Hematopoietic multipotent progenitor cell treated with erythropoietin and hydrocortisone succinate and interleukin-3 and kit ligand, for 8 days (in vitro differentiated cells): ENCODE results near the gene BARX1.

ENCODE experiments used
- DNase-seq: peaks from one replicate; pipeline ENCODE4 v3.0.0-alpha.2; 2015

The BARX1 gene

DNA sequence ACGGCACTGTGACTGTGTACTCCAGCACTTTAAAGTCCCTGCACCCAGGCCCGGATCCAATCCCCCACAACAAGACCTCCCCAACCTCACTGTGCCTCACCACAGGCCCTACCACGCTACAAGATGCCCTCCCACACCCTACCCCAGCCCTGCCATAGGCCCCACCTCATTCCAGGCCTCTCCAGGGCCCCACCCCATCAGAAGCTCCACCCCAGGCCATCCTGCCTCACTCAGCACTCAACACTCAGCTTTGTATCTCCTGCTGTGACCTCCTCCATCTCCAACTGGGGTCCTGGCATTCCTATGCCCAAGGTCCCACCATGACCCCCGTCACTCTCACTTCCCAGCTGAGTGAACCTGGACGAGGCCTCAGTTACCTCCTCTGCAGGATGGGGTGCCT, 38.8 kb downstream of the BARX1 start:
- DNase-seq: no peak

DNA sequence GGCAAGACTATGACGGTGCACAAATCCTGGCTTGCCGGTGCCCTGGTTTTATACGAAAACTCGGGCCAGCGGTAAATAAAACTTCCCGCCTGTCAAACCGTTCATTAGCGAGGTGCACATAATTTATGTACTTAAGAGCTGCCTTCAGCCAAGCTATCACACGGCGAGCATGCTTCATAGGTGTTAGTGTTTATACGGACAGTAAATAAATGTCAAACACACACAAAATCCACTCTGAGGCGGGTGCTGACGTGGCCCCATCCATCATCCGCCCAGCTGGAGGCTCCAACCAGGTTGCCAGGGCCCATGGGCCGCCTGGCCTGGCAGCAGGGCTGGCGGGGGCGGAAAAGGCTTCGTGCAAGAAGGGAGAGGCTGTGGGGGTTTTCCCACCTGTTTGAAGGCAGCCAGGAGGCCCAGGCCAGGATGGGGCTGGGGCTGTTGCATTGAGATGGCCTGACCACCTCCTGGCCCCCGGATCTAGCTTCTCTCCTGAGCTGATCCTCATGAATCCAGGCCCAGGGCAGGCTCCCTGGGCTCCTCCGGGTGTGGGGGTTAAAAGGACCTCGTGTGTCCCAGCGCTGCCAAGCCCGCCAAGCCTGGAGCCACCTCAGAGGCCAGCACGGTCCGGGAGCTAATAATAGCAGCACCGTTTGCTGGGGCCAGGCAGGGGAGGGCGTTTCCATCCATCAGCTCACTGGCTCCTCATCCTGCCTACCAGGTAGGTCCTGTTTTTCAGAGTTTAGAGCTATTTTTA, 43.2 kb downstream of the BARX1 start:
- DNase-seq: no peak

DNA sequence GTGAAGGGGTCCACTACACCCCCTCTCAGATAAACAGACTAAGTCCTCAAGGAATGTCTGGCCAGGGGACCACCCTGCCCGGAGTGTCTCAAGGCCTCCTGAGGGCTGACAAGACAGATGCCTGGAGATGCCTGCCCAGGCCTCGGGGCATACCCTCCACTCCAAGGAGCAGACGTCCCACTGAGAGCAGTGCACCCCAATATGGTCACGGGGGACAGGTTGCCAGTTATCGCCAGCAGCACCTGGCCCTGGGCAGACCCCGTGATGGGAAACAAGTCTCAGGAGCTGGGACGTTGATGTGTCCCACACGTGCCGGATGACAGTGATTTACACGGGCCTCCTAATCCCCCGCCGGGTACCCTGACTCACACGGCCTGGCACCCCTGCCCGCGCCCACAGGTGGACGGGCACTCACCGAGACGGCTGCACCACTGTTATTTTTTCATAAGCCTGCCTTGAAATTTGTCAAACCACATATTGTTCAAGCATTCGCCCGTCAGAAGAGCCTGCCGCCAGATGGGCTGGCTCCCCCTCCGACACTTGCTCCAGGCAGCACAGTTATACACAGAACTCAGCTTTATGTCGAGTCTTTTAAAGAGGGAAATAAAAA, 43.9 kb downstream of the BARX1 start:
- DNase-seq: no peak

DNA sequence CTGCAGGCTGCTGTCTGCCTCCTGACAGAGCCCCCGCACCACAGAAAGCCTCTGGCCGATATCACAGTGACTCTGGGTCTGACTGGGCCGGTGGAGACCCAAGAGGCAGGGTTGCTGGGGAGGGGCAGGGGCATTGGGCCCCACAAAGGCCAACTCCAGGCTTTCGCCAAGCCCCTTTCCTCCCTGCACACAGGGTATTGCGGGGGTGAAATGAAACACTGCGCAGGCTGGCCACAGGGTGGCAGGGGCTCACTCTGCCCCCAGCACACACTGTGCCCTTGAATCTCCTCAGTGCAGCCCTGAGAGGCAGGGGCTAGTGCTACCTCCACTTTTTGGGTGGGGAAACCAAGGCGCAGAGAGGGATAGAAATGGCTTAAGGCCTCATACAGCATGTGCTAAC, 44.6 kb downstream of the BARX1 start:
- no peak for DNase-seq

DNA sequence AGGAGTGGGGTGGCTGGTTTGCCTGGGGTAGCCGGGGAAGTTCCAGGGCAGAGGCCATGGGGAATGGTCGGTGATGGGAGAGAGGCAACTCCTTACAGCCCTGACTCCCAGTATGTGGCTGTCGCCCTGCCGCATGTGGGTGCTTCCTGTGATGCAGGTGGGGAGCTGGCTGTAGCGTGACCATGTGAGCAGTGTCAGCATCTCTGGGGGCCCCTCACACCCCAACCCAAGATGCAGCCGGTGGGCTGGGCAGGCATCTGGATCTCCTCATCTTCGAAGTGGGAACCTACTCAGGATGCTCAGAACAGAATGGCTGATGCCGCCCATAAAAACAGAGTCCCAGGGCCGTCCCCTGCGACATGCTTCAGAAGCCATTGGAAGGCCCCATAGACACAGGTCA, 45.0 kb downstream of the BARX1 start:
- DNase-seq: no peak

DNA sequence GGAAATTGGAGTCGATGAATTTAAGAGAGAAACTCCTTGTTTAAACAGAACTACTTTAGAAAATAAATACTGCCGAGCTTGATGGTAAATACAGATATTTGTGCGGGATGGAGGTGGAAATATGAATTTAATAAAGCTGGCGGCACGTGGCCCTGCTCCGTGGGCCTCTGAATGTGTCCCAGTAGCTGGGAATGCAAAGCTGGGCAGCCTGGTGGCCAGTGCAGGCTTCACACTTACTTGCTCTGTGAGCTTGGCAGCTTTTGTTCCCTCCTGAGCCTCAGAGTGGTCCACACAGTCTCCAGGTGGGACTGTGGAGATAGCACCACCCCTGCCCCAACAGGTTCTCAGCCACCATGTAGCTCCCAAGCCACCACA, 45.9 kb downstream of the BARX1 start:
- DNase-seq: no peak

DNA sequence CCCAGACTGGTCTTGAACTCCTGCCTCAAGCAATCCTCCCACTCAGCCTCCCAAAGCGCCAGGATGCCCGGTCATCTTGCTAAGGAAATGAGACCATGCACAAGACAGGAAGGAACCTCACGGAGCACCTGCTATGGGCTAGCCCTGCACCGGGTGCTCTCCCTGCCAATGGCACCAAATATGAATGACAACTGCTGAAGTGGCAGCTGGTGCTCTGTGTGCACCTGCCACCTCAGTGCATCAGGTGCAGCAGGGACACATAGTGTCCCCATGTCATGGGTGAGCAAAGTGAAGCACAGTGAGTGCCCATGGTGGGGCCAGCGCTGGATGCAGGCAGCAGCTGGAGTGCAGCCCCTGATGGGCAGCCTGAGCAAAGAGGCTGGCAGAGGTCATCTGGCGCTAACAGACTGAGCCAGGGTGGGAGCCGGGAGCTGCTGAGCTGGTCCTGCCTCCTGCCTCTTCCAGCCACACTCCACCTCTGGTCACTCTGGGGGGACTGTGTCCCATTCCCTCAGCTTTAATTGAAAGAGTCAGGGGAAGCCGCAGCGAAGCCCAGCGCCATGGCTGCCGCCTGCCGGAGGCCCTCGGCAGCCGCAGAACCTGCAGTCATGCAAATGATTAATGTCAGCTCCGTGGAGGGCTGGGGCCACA, 46.4 kb downstream of the BARX1 start:
- no peak for DNase-seq

DNA sequence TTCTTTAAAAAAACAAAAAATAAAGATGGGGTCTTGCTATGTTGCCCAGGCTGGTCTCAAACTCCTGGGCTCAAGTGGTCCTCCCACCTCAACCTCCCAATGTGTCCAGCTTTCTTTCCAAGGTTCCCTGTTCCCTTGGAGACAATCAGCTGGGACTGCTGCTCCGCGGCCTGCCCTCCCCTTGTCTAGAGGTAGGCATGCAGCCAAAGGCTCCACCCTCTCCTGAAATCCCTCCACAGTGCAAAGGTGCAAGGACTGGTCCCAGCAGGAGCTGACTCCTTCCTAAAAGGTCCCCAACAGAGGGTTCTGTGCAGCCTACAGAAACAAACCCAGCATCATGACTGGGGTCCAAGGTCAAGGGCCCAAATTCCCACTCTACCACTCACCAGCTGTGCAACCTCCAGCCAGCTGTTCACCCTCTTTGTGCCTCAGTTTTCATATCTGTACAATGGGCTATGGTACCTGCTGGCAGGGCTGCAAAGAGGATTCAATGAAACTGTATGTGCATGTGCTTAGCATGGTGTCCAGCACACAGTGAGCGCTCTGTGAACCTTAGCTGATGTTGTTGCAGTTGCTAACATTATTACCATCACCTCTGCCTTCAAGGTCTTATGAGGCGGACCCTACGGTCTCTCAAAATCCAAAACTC, 47.5 kb downstream of the BARX1 start:
- no peak for DNase-seq

DNA sequence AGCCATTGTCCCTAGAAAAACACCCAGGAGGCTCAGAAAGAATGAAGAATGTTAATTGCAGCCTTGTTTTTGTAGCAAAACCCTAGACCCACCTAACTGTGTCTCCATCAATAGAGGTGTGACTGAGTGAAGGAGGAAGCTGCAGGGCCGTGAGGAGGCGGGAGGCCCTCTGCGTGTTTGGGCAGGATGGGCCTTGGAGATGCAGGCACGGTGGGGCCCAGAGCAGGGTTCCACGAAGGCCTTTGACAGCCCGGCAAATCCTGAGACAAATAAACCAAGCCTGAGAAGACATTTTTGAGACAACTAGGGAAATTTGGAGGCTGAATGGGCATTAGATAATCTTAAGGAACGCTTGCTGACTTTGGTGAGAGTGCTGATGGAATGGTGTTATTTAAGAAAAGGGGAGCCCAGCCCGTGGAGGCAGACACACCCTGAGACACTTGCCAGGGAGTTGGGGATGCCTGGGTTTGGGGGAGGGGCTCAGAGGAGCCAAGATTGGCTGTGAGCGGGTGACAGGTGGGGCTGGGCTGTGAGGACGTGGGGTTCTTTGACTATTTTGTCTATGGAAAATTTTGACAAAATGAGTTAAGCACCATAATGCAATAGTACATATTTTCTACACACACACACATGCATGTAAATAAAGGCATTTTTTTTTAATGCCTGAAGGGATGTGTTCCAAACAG, 48.8 kb downstream of the BARX1 start:
- no peak for DNase-seq

DNA sequence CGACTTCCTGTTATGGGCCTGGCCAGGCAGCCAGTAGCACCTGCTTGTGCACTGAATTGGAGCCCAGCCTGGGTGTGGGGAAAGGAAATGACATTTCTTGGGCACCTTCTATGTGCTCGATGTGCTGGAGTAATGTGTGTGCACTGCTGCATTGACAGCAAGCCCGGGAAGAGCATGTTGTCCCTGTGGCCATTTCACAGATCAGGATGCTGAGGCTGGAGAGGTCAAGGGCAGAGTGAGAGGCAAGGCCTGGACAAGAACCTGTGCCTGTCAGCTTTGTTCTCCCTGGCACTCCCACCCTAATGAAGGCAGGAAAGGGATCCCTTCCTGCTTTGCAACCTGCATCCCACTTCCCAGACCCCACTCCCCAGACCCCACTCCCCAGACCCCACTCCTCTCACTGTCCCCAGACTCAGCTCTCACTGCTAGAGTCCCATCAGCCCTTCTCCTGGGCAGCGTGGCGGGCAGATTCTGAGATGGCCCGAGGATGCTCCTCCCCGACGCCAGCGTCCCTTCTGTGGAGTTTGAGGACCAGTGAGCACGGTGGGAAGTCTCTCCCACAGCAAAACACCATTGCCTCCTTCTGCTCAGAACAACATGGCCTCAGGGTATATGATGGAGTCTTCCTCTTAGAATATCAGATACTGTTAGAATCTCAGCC, 49.6 kb downstream of the BARX1 start:
- DNase-seq: no peak

DNA sequence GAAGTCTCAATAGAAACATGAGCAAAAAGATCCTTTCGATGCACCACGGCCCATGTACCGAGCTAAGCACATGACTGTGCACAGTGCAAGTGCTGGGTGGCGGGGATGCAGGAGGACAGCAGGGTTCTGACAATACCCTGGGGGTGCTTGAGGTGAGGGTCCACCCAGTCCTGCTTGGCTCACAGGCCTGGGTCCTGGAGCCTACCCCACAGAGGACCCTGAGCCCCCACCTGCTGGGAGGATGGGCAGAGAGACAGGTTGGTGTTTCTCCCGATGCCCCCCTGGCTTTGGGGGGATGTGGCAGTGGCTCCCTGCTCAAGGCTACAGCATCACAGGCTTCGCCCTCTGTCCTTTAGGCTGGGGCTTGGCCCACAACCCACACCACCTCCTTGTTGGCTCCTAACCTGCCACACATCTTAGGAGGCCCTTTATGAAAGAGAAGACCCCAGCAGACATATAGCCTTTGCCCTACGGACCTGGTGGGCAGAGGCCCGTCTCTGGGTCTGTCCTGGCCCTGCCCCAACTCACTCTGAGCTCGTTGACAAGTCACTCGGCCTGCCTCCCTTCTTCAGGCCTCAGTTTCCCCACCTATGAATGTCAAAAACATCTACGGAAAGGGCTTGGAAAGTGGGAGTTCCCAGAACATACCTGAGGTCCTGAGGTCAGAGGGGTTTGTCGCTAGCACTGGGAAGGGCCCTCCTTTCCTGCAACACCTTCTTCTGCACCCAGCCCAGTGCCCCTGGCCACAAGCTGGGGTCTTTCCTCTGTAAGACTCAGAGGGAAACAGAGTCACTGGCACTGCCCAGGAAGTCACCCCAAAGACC, 50.3 kb downstream of the BARX1 start:
- DNase-seq: no peak

DNA sequence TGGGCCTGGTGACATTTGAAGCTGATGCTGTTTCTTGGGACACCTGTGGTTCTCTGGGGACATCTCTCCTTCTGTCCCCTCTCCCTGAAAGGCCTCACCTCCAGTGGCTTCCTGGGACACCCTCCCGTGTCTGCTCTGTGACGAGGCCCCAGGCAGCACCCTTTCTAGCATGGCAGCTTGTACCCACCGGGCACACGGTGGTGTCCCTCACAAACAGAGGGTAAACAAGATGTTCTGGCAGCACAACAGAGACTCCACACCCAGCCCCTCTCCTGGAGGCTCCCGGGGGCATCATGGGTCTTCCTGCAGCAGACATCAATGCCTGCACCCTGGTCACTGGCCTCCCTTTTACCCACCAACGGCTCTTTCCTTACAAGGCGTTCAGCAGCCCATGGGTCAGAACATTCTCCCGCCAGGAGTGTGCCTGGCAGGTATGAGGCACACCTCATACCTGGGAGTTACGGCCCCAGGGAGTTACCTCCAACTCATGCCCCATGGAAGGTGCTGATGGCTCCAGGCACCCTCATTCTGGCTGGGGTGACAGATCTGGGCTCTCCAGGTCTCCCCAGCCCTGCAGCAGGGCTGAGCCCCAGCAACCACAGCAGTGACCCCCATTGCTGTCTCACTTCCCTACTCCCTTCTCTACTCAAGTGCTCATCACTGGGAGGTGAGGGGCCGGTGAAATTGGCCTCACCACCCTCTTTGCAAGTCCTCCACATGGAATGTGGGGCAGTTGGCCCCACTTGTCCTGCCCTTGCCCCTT, 51.1 kb downstream of the BARX1 start:
- no peak for DNase-seq

DNA sequence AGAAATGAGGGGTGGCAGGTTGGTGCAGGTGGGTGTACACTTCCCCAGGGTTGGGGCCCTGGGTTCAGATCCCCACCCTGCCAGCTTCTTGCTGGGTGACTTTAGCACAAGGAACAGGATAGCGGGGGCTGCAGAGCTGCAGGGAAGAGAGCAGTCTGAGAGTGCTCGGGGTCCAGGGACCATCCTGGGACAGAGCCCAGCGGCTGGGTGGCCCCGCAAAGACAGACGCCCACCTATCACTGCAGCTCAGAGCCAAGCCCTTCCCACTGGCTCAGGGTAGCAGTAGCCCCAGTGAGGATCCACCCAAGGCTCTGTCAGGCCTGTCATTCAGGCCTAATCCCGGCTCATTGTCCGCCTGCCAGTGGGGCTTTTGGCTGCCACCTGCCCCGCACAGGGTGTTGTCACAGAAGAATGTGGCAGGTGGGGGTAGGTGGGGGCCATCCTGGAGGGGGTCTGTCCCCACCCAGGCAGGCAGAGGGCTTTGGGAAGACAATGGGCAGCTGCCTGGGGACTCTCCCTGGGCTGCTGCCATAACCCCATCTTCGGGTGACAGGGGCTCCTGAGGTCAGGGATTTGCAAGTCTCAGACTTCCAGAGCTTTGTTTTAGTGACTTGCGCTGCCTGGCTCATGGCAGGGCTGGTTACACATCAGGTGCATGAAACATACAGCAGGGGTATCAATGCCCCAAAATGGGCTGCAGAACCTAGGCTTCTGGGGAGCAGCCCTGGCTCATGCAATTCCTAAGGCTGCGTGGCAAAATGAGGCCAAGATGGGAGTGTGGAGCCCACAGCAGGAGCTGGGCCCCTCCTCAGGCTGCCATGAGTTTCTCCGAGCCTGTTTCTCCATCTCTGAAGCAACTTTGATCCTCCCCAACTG, 52.1 kb downstream of the BARX1 start:
- DNase-seq: no peak

DNA sequence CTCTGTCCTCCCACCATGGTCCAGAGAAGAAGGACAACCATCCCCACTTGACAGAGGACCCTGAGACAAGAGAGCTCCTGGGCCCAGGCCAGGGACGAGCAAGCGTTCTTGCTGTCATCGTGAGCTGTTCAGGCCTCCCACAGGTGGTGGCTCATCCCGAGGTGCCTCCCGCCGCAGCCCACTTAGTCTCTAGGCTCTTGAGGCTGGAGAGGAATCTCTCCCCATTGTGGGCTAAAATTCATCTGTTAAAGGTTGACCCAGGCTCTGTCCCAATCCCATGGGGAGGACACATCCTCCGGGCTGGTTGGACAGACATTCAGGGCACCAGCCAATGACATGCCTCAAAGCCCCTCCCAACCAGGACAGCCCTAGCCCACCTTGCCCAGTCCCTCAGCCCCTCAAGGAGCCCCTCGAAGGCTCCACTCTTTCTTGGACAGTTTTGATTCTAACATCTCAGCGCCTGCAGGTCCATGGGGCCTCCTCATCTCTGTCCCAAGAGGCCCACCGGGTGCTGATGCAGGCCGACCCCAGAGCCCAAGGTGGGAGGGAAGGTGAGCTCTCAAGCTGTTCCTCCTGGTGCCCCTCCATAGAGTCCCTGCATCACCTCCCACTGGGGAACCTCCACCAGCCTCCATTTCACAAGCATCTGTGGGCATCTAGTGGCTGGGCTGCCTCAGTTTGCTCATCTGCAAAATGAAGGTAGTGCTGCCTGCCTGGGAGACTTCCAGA, 52.9 kb downstream of the BARX1 start:
- no peak for DNase-seq
